Activated T-cell treated with anti-CD3 and anti-CD28 coated beads for 24 hours (primary cell): ENCODE measurements around the gene ZNF414.
A peak's percentile ranks its signal among the peaks of the same experiment; 100 is the strongest.
"Not testable (repeated sequence)": the region's sequence is repeated elsewhere in the genome, so short reads cannot be mapped to it uniquely, and the experiment has no call there.

ENCODE experiments used
- DNase-seq: peaks from one replicate; pipeline ENCODE4 v3.0.0-alpha.2; 2020; ENCODE audit warnings: low read depth

ZNF414 gene, protein sequence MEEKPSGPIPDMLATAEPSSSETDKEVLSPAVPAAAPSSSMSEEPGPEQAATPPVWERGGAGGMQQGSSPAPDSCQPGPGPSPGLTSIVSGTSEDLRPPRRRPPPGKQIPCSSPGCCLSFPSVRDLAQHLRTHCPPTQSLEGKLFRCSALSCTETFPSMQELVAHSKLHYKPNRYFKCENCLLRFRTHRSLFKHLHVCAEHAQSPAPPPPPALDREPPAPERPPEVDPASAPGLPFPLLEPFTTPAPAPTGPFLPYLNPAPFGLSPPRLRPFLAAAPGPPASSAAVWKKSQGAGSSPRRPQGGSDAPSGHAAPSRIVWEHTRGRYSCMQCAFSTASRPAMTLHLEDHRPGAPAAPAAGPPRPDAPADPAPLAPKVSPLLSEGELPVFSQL

DNA sequence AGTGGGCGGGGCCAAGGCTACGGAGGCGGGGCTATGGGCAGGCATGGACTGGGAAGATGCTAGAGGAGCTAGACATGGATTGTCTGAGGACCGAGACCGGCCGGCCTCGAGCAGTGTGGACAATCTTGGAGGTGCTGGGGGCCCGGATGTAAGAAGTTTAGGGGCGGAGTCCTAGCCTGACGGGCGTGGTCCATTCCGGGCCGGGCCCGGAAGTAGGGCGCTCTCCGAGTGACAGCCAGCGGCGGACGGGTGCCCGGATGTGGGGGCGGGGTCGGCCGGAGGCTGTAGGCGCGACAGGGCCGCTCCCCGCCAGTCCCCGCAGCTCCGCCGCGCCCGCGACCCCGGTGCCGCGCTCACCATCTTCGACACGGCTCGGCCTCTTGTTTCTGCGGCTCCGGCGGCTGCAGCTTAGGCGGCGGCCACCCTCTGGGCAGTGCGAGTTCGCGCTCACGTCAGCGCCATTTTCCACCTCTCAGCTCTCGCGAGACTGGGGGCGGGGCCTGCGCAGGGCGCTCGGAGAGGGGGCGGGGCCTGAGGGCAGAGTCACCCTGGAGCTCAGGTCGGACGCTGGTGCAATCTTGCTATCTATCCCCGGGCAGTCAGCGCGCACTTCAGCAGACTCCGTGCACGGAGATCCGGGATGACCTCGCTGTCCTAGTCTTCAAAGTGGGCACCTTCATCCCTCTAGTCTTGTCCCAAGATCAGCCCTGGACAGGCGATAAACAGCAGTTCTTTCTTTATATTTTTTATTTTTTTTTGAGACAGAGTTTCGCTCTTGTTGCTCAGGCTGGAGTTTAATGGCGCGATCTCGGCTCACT is at the start of gene ZNF414:
ZNF414 (minus strand) TSS at position 481 of the 818 bp plus-strand sequence; CDS start at position 360, 121 bp downstream.
- DNase-seq, result peak; percentile 97

DNA sequence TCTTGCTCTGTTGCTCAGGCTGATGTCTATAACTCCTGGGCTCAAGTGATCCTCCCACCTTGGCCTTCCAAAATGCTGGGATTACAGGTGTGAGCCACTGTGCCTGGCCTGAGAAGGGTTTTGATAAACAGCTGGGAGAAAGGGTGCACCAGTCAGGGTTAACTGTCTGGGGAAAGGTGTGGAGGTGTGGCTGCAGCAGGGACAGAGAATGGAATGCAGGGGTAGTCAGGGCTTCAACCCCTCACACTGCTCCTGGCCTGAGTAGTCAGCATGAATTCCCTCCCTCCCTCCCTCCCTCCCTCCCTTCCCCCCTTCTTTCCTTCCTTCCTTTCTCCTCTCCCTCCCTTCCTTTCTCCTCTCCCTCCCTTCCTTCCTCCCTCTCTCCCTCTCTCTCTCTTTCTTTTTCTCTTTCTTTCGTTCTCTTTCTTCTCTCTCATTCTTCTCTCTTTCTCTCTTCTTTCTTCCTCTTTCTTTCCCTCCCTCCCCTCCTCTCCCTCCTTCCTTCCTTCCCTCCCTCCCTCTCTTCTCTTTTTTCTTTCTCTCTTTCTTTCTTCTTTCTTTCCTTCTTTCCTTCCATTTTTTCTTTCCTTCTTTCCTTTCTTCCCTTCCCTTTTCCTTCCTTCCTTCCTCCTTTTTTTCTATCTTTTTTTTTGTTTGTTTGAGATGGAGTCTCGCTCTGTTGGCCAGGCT is 47.3 kb upstream of the ZNF414 start:
- DNase-seq, result no peak

DNA sequence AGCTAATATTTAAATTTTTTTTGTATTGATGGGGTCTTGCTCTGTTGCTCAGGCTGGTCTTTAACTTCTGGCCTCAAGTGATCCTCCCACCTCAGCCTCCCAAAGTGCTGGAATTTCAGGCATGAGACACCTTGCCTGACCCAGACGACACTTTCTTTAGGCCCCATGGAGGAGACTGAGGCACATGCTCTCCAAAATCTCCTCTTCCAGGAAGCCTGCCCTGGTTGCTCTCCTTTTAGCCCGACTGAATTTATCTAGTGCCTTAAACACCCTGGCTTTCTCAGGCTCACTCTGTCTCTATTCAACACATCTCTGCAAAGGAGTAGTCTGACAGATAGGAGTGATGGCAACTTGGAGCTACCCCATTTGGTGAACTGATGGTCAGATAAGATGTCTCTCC is 44.4 kb upstream of the ZNF414 start:
- DNase-seq, result no peak

DNA sequence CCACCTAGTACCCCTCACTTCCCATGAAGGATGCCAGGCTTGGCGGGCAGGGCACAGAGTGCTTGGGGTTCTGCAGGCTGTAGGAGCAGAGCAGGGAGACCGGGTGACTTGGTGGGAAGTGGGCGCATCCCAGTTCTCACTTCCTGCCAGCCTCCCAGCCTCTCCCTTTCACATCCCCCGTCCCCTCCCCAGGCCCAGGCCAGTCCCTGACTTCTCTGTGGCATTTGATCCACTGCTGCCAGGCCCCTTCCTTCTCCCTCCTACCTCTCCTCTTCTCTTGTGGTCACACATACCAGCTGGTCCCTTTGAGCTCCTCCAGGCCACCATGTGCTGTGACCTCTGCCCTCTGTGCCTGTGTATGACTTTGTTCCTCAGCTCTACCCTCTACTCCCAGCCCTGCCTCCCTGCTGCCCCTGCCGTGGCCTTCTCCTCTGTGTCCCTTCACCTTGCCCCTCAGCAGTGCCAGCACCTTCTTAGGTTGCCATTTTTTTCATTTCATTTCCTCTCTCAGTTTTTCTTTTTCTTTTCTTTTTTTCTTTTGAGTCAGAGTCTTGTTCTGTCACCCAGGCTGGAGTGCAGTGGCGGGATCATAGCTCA is 43.8 kb upstream of the ZNF414 start:
- no peak for DNase-seq

DNA sequence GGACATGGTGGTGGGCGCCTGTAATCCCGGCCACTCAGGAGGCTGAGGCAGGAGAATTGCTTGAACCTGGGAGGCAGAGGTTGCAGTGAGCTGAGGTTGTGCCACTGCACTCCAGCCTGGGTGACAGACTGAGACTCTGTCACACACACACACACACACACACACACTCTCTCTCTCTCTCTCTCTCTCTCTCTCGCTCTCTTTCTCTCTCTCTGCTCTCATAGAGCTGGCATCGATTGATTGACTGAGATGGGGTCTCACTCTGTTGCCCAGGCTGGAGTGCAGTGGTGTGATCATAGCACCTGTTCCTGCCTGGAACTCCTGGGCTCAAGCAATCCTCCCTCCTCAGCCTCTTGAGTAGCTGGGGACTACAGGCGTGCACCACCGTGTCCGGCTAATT is 39.8 kb upstream of the ZNF414 start:
- not testable (repeated sequence) for DNase-seq

DNA sequence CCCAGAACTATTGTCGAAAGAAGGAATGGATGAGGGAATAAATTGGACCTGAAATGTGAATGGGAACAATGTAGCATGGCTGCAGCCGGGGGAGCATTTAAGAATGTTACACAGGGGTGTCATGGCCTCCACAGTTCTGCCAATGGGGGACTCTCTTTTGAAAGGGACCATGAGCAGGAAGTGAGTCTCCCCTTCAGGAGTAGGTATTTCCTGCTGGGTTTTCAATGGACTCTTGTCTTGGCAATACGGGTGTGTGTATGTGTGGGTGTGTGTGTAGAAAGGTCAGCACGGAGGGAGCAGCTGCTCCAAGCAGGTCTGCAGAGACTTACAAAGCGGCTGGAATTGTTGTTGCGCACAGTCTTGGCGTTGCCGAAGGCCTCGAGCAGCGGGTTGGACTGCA is 38.8 kb upstream of the ZNF414 start:
- no peak for DNase-seq

DNA sequence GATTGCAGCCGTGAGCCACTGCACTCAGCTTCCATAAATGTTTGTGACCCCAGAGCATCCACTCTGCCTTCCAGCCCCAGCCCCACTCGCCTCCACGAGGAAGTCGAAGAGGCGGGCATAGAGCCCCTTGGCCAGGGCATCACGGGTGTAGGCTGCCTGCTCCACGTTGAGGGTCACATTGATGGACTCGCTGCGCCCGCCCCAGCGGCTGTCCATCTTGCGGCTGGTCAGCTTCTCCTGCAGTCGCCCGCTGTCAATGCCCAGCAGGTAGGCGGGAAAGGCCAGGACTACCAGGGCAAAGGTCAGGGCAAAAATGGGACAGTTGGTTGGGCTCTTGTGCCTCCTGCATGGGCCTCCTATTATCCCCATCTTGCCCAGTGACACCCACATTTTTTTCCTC is 36.1 kb upstream of the ZNF414 start:
- no peak for DNase-seq

DNA sequence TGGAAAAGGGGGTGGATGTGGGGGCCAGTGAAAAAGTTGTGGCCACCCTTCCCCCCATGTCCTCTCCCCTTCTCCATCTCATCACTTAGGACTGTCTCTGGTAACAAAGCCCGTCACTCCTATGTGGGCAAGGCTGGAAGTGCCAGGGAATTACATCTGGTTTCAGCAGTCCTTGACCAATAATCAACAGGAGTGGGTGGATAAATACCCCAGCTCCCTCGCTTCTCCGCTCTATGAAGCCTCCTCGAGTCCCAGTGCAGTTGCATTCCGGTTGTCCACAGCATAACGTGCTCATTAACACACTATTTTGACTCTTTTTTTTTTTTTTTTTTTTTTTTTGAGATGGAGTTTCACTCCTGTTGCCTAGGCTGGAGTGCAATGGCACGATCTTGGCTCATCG is 31.8 kb upstream of the ZNF414 start:
- DNase-seq, result no peak

DNA sequence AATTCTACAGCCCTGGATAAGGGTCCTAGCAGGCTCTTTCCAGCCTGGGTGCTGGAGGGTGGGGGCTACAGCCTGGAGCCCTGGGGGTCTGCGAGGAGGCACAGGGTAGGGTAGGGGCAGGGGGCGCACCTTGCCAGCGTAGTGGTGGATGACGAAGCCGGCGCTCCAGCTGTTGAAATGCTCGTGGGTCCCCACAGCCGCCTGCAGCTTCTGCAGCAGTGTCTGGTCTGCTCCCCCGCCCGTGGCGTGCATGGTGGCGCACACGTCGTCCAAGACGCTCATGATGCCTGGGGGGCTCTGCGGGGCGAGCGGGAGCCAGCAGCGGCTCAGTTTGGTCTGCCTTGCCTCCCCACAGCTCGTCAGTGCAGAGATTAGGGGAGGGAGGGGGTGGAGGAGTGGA is 30.2 kb upstream of the ZNF414 start:
- no peak for DNase-seq

DNA sequence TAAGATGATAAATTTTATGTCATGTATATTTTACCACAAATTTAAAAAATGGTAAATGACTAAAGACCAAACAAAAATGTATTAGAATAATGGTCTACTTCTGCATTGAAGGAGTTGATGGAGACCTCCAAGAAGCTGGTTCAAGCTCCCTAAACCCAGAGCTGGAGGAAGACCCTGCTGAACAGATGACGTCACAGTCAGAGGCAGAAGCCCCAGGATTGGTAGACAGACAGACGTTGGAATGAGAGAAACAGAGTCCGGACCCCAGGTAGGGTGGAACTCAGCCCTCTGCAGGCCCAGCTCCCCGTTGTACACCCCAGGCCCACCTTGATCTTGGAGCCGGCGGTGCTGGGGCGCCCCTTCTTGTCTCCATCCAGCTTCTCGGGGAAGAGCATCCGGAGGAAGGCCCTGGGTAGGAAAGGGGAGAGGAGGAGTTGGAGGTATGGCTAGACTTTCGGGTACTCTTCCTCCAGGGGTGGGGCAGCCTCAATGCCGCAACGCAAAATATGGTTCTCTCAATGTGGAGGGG is 25.7 kb upstream of the ZNF414 start:
- no peak for DNase-seq

DNA sequence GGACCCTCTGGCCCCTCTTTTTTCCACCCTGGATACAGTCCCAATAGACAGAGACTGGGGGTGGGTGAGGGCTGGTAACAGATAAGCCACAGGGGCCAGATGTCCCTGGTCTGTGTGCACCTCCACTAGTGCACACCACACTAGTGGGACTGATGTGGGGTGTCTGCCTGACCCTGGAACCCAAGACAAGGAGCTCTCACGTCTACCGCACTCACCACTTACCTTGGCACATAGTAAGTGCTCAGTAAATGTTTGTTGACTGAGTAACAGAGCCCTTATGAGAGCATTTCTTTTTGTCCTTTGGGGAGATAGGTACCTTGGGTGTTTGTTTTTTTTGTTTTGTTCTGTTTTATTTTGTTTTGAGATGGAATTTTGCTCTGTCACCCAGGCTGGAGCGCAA is 23.1 kb upstream of the ZNF414 start:
- no peak for DNase-seq

DNA sequence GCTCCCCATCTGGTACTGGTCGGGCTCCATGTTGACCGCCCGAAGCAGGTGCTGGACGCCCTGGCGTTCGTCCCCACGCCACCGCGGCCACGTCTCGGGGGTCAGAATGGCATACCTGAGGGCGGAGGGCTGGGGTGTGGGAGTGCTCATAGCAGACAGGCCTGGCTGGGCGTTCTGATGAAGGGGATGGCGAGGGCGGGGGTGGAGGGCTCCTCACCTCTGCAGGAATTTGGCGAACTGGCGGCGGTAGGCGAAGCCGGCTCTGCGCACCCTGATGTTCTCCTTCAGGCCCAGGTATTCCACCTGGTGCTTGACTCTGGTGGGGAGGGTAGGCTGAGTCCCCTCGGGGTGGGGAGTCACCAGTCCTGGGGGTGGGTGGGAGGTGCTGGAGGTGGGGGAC is 22.3 kb upstream of the ZNF414 start:
- no peak for DNase-seq

DNA sequence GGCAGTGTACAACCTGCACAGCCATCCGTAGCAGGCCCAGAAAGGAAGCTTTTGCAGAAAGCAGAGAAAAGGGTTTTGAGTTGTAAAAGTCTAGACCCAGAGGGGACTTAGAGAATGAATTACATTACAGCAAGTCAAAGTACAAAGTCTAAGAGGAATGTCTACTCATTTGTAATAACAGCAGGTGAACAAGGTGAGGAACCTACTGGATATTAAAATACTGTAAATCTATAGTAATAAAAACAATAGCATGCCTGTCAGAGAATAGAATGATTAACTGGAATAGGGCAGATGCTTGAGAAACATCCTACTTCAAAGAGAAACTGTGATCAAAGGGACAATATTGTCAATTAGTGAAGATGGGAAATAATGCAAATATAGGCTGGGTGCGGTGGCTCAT is 18.3 kb upstream of the ZNF414 start:
- DNase-seq, result no peak

DNA sequence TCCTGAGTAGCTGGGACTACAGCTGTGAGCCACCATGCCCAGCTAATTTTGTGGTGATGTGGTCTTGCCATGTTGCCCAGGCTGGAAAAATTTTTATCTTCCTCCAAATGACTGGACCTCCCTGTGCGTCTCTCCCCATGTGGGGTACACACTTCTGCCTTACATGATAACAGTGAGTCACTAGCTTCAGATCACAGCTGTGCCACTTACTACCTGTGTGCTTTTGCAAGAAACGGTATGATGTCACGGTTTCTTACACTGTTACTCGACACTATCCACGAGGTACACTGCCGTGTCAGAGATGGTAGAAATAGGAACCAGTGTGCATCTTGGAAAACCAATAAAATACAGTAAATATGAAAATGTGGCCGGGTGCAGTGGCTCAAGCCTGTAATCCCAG is 17.5 kb upstream of the ZNF414 start:
- no peak for DNase-seq

DNA sequence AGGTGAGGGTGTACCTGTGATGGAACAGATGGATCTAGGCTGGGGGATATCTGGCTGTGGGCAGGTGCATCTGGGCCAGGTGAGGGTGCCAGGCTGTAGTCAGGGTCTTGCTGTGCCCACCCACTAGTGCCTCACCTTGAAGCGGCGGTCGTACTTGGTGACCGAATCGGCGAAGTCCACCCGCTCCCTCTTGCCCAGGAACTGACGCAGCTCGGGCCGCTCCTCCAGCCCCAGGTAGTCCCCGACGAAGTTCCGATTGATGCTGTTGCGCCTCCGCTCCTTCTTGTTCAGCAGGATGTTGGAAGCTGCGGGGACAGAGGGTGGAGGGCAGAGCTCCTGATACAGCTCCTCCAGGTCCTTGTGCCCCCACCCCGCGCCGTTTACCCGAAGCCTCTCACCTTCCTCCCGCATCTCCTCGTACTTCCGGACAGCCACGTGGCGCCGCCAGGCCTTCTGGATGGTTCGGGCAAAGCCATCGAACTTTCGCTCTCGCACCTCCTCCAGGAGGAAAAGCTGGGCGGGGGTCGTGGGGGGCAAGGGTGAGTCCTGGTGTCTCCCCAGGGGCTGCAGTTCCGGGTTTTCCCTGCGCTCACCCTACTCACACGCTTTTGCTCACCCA is 16.2 kb upstream of the ZNF414 start:
- no peak for DNase-seq

DNA sequence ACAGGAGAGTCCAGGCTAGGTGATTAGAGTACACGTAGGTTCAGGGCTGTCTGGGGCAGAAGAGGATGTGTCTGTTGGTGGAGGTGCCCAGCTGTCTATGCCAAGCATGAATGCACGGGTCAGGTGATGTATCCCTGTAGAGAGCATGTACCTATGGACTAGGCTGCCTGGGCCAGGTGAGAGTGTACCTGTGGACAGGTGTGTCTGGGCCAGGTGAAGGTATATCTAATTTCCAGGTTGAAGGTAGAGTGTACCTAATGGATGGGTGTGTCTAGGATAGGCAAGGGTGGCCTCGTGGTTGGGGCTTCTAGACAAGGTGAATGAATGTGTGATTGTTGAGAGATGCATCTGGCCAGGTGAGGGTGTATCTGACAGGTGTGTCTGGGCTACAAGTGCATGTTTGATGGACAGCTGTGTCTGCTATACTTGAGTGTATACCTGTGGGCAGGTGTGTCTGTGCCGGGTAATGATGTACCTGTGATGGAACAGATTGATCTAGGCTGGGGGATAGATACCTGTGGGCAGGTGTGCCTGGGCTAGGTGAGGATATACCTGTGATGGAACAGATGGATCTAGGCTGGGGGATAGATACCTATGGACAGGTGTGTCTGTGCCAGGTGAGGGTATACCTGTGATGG is 15.5 kb upstream of the ZNF414 start:
- no peak for DNase-seq

DNA sequence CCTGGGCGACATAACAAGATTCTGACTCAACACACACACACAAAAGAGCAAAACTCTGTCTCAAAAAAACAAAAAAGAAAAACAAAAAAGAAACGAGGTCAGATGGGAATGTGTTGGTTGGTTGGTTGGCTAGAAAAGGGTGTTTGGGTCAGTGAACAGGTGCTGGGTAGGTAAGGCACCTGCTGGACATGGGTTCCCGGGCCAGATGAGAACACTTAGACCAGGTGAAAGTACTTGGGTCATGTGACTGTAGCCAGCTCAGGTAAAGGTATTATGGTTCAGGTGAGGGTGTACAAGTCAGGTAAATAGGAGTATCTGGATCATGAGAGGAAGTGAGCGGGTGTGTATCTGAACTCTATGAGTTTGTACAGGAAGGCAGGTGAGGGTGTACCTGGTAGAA is 14.5 kb upstream of the ZNF414 start:
- DNase-seq, result no peak

DNA sequence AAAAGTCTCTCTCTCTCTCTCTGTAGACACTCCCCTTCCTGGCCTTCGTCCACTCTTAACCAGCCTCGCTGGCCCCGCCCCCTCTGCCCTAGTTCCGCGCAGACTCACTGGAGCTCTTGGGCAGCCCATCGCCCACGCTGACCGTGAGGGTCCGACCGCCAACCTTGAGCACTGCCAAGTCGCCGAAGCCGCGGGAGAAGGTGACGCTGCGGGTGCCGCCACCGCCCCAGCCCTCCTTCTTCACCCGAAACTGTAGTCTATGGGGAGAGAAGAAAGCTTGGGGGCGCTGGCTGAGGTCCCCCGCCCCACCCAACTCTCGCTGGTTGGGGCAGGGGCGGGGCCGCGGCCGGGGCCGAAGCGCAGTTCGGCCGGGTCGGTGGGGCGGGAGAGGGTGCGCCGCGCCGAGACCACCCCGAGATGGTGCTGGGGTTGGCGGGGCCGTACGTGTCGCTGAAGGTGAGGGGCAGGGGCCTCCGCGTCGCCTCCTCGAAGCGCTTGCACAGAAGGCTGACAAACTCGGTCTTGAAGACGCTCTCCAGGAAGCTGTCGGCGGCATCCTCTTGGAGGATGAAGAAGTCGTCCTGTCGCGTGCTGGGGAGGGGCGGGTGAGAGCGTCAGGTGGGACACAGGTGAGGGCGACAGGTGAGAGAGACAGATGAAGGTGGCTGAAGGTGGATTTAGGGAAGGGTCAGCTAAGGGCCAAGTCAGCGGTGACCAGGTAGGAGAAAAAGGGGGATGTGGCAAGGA is 12.6 kb upstream of the ZNF414 start:
- DNase-seq, result no peak

DNA sequence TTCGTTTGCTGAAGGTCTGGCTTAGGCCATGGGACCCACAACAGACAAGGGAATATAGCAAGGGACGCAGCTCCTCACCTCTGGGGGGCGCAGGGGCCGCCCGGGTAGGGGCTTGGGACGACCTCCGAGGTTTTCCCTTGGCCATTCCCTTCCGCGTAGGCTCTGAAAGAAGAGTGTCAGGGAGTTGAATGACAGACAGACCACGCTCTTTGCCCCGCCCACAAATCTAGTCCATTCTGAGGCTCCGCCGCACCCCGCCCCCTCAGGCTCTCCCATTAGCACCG is 11.4 kb upstream of the ZNF414 start:
- no peak for DNase-seq

DNA sequence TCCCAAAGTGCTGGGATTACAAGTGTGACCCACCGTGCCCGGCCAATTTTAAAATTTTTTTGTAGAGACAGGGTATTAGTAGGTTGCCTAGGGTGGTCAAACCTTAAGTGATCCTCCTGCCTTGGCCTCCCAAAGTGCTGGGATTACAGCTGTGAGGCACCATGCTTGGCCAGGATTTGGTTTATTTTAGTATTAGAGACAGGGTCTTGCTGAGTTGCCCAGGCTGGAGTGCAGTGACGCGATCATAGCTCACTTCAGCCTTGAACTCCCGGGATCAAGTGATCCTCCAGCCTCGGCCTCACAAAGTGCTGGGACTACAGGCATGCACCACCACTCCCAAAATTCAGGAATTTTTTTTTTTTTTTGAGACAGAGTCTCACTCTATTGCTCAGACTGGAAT is 5.4 kb upstream of the ZNF414 start:
- DNase-seq, result no peak

DNA sequence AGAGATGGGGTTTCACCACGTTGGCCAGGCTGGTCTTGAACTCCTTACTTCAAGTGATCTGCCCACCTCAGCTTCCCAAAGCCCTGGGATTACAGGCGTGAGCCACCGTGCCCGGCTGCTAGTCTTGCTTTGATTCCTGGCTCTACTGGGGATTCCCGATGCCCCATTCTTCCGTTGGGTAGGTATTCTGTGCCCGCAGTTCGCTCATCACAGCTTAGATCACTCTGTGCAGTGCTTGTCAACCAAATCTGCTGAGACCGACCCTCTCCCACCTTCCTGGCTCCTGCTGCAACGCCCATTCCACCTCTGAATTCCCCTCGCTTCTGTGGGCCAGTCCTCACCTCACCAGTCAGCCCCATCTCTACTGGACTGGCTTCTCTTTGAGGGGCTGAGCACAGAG is 4.6 kb upstream of the ZNF414 start:
- no peak for DNase-seq
